ENCODE results near the gene RNF26. TPM values are rescaled to one million over a fixed set of nuclear protein-coding genes. Genes with fewer than 3 reads are reported as not detected.

The RNF26 gene
- total and polyA plus RNA-seq, 10 of the 15 experiments (the other 5 are each of a cell fraction or from before 2014, with no cell fraction given): 2.8 to 54.5 (median 17.7) TPM

DNA sequence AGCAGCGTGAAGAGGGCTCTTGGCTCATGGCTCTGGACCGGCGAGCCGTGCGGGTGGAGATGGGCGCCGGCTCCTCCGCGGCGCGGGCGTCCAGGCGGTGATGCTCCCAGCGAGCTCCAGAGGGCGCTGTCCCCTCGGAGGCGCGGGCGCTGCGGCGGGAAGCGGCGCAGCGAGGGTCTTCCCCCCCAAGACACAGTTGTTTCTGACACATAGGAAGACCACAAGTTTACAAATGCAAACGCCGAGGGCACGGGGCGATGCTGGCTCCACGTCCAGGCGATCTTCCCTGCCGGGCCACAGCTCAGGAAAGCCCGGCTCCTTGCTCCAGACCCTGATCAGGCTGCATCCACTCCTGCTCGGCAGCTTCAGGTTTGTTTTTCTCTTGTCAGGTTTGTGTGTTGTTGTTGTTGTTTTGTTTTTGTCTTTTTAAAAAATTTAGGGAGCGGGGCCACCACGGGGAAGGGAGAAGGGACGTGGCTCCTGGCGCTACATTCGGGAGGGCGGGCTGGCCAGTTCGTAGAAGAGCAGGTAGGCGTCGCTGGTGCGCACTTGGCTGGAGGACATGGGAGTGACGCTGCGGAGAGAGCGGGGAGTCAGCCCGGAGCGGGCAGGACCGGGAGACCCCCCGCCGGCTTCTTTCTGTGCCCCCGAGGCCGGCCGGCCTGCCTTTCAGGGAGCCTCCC, 22.2 kb downstream of the RNF26 start (continued):
- TF ChIP-seq, protein P1, sequence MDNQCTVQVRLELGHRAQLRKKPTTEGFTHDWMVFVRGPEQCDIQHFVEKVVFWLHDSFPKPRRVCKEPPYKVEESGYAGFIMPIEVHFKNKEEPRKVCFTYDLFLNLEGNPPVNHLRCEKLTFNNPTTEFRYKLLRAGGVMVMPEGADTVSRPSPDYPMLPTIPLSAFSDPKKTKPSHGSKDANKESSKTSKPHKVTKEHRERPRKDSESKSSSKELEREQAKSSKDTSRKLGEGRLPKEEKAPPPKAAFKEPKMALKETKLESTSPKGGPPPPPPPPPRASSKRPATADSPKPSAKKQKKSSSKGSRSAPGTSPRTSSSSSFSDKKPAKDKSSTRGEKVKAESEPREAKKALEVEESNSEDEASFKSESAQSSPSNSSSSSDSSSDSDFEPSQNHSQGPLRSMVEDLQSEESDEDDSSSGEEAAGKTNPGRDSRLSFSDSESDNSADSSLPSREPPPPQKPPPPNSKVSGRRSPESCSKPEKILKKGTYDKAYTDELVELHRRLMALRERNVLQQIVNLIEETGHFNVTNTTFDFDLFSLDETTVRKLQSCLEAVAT (IDR thresholded peaks at IDR 0.05): peak; percentile 62; the same call in 1 of the 2 replicates
- TF ChIP-seq KLF5 (IDR thresholded peaks at IDR 0.05; ENCODE audit: partially characterized antibody) (no peak), MAX (IDR thresholded peaks at IDR 0.05; ENCODE audit: low read depth, low read length) (no peak), SPI1 (IDR thresholded peaks at IDR 0.05; ENCODE audit: borderline replicate concordance, insufficient read depth, low read depth, low read length) (no peak), KAT2A (conservative IDR thresholded peaks at IDR 0.05; ENCODE audit: control insufficient read depth, low read depth, low read length) (no peak), TCF7 (IDR thresholded peaks at IDR 0.05; ENCODE audit: borderline replicate concordance) (no peak), YBX1 (IDR thresholded peaks at IDR 0.05) (no peak), JUND (IDR thresholded peaks at IDR 0.05; ENCODE audit: low read depth, low read length) (no peak), ZSCAN29 (IDR thresholded peaks at IDR 0.05) (no peak), POLR2AphosphoS5 (IDR thresholded peaks at IDR 0.05; ENCODE audit: low read length) (no peak), NR2C1 (IDR thresholded peaks at IDR 0.05) (no peak), SUZ12 (IDR thresholded peaks at IDR 0.05; ENCODE audit: unreplicated experiment) (no peak), KDM1A (IDR thresholded peaks at IDR 0.05; ENCODE audit: borderline replicate concordance) (no peak), RCOR1 (conservative IDR thresholded peaks at IDR 0.05; ENCODE audit: low read depth, low read length) (no peak), SREBF1 (IDR thresholded peaks at IDR 0.05; ENCODE audit: low read length) (no peak)
- TF ChIP-seq, protein P2, sequence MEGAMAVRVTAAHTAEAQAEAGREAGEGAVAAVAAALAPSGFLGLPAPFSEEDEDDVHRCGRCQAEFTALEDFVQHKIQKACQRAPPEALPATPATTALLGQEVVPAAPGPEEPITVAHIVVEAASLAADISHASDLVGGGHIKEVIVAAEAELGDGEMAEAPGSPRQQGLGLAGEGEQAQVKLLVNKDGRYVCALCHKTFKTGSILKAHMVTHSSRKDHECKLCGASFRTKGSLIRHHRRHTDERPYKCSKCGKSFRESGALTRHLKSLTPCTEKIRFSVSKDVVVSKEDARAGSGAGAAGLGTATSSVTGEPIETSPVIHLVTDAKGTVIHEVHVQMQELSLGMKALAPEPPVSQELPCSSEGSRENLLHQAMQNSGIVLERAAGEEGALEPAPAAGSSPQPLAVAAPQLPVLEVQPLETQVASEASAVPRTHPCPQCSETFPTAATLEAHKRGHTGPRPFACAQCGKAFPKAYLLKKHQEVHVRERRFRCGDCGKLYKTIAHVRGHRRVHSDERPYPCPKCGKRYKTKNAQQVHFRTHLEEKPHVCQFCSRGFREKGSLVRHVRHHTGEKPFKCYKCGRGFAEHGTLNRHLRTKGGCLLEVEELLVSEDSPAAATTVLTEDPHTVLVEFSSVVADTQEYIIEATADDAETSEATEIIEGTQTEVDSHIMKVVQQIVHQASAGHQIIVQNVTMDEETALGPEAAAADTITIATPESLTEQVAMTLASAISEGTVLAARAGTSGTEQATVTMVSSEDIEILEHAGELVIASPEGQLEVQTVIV (IDR thresholded peaks at IDR 0.05; ENCODE audit: borderline replicate concordance, partially characterized antibody): no peak
- TF ChIP-seq, protein P3, sequence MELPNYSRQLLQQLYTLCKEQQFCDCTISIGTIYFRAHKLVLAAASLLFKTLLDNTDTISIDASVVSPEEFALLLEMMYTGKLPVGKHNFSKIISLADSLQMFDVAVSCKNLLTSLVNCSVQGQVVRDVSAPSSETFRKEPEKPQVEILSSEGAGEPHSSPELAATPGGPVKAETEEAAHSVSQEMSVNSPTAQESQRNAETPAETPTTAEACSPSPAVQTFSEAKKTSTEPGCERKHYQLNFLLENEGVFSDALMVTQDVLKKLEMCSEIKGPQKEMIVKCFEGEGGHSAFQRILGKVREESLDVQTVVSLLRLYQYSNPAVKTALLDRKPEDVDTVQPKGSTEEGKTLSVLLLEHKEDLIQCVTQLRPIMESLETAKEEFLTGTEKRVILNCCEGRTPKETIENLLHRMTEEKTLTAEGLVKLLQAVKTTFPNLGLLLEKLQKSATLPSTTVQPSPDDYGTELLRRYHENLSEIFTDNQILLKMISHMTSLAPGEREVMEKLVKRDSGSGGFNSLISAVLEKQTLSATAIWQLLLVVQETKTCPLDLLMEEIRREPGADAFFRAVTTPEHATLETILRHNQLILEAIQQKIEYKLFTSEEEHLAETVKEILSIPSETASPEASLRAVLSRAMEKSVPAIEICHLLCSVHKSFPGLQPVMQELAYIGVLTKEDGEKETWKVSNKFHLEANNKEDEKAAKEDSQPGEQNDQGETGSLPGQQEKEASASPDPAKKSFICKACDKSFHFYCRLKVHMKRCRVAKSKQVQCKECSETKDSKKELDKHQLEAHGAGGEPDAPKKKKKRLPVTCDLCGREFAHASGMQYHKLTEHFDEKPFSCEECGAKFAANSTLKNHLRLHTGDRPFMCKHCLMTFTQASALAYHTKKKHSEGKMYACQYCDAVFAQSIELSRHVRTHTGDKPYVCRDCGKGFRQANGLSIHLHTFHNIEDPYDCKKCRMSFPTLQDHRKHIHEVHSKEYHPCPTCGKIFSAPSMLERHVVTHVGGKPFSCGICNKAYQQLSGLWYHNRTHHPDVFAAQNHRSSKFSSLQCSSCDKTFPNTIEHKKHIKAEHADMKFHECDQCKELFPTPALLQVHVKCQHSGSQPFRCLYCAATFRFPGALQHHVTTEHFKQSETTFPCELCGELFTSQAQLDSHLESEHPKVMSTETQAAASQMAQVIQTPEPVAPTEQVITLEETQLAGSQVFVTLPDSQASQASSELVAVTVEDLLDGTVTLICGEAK (IDR thresholded peaks at IDR 0.05; ENCODE audit: borderline replicate concordance): no peak
- TF ChIP-seq, protein P4, sequence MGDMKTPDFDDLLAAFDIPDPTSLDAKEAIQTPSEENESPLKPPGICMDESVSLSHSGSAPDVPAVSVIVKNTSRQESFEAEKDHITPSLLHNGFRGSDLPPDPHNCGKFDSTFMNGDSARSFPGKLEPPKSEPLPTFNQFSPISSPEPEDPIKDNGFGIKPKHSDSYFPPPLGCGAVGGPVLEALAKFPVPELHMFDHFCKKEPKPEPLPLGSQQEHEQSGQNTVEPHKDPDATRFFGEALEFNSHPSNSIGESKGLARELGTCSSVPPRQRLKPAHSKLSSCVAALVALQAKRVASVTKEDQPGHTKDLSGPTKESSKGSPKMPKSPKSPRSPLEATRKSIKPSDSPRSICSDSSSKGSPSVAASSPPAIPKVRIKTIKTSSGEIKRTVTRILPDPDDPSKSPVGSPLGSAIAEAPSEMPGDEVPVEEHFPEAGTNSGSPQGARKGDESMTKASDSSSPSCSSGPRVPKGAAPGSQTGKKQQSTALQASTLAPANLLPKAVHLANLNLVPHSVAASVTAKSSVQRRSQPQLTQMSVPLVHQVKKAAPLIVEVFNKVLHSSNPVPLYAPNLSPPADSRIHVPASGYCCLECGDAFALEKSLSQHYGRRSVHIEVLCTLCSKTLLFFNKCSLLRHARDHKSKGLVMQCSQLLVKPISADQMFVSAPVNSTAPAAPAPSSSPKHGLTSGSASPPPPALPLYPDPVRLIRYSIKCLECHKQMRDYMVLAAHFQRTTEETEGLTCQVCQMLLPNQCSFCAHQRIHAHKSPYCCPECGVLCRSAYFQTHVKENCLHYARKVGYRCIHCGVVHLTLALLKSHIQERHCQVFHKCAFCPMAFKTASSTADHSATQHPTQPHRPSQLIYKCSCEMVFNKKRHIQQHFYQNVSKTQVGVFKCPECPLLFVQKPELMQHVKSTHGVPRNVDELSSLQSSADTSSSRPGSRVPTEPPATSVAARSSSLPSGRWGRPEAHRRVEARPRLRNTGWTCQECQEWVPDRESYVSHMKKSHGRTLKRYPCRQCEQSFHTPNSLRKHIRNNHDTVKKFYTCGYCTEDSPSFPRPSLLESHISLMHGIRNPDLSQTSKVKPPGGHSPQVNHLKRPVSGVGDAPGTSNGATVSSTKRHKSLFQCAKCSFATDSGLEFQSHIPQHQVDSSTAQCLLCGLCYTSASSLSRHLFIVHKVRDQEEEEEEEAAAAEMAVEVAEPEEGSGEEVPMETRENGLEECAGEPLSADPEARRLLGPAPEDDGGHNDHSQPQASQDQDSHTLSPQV (IDR thresholded peaks at IDR 0.05): no peak
